ENCODE results near the gene TRAF5. TPM values are rescaled to one million over a fixed set of nuclear protein-coding genes. Genes with fewer than 3 reads are reported as not detected.
A peak's percentile ranks its signal among the peaks of the same experiment; 100 is the strongest.
"Not testable (repeated sequence)": the region's sequence is repeated elsewhere in the genome, so short reads cannot be mapped to it uniquely, and the experiment has no call there.

Gene TRAF5
- total RNA-seq, 1 experiment from 2014 or later: 8.1 TPM

DNA sequence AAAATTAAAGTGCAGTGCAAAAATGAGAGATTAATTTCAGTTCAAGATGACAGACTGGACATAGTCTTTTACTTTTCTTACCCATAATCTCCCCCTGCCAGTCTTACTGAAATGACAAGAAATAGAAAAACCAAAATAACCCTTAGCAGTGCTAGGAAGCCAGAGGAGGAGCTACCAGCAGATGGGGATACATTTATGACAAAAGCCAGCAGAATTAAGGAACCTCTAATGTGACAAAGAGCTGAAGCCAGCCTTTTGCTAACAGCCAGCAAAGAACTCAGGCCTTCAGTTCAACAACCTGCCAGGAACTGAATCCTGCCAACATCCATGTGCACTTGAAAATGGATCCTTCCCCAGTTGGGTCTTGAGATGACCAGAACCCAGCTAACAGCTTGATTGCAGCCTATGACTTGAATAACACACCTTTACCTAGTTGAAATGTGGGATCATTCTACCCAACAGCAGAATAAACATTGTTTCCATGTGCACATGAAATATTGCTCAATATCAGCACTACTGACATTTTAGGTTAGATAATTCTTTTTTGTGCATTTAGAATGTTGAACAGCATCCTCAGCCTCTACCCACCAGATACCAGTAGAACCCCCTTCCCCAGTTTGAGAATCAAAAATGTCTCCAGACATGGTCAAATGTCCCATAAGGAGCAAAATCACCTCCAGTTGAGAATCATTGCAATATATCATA, 7.9 kb upstream of the TRAF5 start:
- no peaks in the 10 kb centered on the region for H4K20me1 ChIP-seq (ENCODE audit: insufficient read depth)
- H2AFZ ChIP-seq: no peak overlapping the region
- no peaks in the 10 kb centered on the region for H3K9me3 ChIP-seq (ENCODE audit: insufficient read depth, low read depth)
- ChIA-PET POLR2A (ENCODE audit: unreplicated experiment) (interaction anchor here (0.5 kb wide), 1 partner anchor 64 kb away, joined by 4 read pairs; no protein-coding TSS in a partner anchor), CTCF (no interaction called here)
- no peak overlapping the region for H3K4me3 ChIP-seq
- H3K4me1 ChIP-seq (replicated peaks; ENCODE audit: insufficient read depth): no peaks in the 10 kb centered on the region
- H3K79me2 ChIP-seq (ENCODE audit: low read depth): no peaks in the 10 kb centered on the region
- intact Hi-C loops (cut with micrococcal nuclease; ENCODE audit: unreplicated experiment): no loop called here
- no peaks in the 10 kb centered on the region for H3K27me3 ChIP-seq (ENCODE audit: insufficient read depth, low read depth)
- H3K9me2 ChIP-seq (ENCODE audit: insufficient read depth): no peaks in the 10 kb centered on the region
- no peak overlapping the region for H3K27ac ChIP-seq
- TF ChIP-seq, protein P1, sequence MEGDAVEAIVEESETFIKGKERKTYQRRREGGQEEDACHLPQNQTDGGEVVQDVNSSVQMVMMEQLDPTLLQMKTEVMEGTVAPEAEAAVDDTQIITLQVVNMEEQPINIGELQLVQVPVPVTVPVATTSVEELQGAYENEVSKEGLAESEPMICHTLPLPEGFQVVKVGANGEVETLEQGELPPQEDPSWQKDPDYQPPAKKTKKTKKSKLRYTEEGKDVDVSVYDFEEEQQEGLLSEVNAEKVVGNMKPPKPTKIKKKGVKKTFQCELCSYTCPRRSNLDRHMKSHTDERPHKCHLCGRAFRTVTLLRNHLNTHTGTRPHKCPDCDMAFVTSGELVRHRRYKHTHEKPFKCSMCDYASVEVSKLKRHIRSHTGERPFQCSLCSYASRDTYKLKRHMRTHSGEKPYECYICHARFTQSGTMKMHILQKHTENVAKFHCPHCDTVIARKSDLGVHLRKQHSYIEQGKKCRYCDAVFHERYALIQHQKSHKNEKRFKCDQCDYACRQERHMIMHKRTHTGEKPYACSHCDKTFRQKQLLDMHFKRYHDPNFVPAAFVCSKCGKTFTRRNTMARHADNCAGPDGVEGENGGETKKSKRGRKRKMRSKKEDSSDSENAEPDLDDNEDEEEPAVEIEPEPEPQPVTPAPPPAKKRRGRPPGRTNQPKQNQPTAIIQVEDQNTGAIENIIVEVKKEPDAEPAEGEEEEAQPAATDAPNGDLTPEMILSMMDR (conservative IDR thresholded peaks at IDR 0.05): no peak
- DNase-seq: no peak
- H3F3A ChIP-seq (ENCODE audit: insufficient read depth, low read depth): peaks cover 15% of the 10 kb centered on the region; the same call in 1 of the 2 replicates
- peaks cover 21% of the 10 kb centered on the region for H3K36me3 ChIP-seq (ENCODE audit: low read depth)
- BruUV-seq (replicated peaks): TSS peak; percentile 13
- no peak overlapping the region for H3K4me2 ChIP-seq

DNA sequence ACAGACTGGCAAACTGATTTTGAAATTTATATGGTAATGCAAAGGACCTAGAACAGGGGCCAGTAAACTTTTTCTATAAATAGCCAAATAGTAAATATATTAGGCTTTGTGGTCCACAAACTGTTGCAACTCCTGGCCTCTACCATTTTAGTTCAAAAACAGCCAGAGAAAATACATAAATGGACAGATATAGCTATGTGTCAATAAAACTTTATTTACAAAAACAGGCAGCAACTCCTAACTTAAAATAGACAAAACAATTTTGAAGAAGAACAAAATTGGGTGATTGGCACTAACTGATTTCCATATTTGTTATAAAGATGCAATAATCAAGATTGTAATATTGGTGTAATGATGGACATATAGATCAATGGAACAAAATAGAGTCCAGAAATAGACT, 6.7 kb upstream of the TRAF5 start:
- peaks cover 9% of the 10 kb centered on the region; the same call in 1 of the 2 replicates for H3K36me3 ChIP-seq (ENCODE audit: low read depth)
- H3K9me2 ChIP-seq (ENCODE audit: insufficient read depth): no peaks in the 10 kb centered on the region
- no peak overlapping the region for H3K27ac ChIP-seq
- CTCF ChIA-PET: no interaction called here
- no peak overlapping the region for H2AFZ ChIP-seq
- no peaks in the 10 kb centered on the region for H3K27me3 ChIP-seq (ENCODE audit: insufficient read depth, low read depth)
- H3K4me2 ChIP-seq: no peak overlapping the region
- H3K4me1 ChIP-seq (replicated peaks; ENCODE audit: insufficient read depth): no peaks in the 10 kb centered on the region
- no peaks in the 10 kb centered on the region for H4K20me1 ChIP-seq (ENCODE audit: insufficient read depth)
- TF ChIP-seq, protein P1 (conservative IDR thresholded peaks at IDR 0.05): no peak
- no peak for TF ChIP-seq EZH2 (IDR thresholded peaks at IDR 0.05; ENCODE audit: low read depth)
- no TSS peak for BruUV-seq (replicated peaks)
- intact Hi-C loops (cut with micrococcal nuclease; ENCODE audit: unreplicated experiment): no loop called here
- POLR2A ChIA-PET (ENCODE audit: unreplicated experiment): no interaction called here
- H3K9me3 ChIP-seq (ENCODE audit: insufficient read depth, low read depth): no peaks in the 10 kb centered on the region
- peaks cover 15% of the 10 kb centered on the region; the same call in 1 of the 2 replicates for H3F3A ChIP-seq (ENCODE audit: insufficient read depth, low read depth)
- H3K79me2 ChIP-seq (ENCODE audit: low read depth): no peaks in the 10 kb centered on the region
- DNase-seq: no peak
- no peak overlapping the region for H3K4me3 ChIP-seq

DNA sequence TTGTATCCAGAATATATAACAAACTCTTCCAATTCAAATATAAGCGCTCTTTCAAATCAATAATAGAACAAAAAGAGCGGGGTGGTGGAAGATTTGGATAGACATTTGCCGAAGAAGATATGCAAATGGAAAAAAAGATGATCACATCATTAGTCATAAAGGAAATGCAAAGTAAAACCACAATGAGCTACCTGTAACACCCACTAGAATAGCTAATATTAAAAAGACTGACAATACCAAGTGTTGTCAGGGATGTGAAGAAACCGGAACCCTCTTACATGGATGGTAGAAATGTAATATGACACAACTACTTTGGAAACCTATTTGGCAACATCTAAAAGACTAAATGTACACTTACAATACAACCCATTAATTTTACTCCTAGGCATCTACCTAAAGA, 5.7 kb upstream of the TRAF5 start:
- H3K27ac ChIP-seq: no peak overlapping the region
- intact Hi-C loops (cut with micrococcal nuclease; ENCODE audit: unreplicated experiment): no loop called here
- no peaks in the 10 kb centered on the region for H3K4me1 ChIP-seq (replicated peaks; ENCODE audit: insufficient read depth)
- H3K9me3 ChIP-seq (ENCODE audit: insufficient read depth, low read depth): no peaks in the 10 kb centered on the region
- TF ChIP-seq EZH2 (IDR thresholded peaks at IDR 0.05; ENCODE audit: low read depth): no peak
- TF ChIP-seq, protein P1 (conservative IDR thresholded peaks at IDR 0.05): no peak
- H4K20me1 ChIP-seq (ENCODE audit: insufficient read depth): no peaks in the 10 kb centered on the region
- H2AFZ ChIP-seq: no peak overlapping the region
- no peaks in the 10 kb centered on the region for H3K27me3 ChIP-seq (ENCODE audit: insufficient read depth, low read depth)
- CTCF ChIA-PET: no interaction called here
- peaks cover 15% of the 10 kb centered on the region; the same call in 1 of the 2 replicates for H3F3A ChIP-seq (ENCODE audit: insufficient read depth, low read depth)
- no peaks in the 10 kb centered on the region for H3K9me2 ChIP-seq (ENCODE audit: insufficient read depth)
- H3K36me3 ChIP-seq (ENCODE audit: low read depth): no peaks in the 10 kb centered on the region
- POLR2A ChIA-PET (ENCODE audit: unreplicated experiment): no interaction called here
- H3K4me3 ChIP-seq: no peak overlapping the region
- DNase-seq: no peak
- no TSS peak for BruUV-seq (replicated peaks)
- H3K4me2 ChIP-seq: no peak overlapping the region
- H3K79me2 ChIP-seq (ENCODE audit: low read depth): no peaks in the 10 kb centered on the region

DNA sequence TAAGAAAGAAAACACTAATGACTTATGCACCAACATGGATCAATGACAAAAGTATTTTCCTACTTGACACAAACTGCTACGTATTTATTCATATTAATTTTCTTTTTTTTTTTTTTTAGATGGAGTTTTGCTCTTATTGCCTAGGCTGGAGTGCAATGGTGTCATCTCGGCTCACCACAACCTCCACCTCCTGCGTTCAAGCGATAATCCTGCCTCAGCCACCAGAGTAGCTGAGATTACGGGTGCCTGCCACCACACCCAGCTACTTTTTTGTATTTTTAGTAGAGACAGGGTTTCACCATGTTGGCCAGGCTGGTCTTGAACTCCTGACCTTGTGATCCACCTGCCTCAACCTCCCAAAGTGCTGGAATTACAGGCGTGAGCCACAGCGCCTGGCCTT, 5.0 kb upstream of the TRAF5 start:
- H3K27me3 ChIP-seq (ENCODE audit: insufficient read depth, low read depth); DNase-seq; H3K4me3 ChIP-seq; H2AFZ ChIP-seq; H3K4me1 ChIP-seq (replicated peaks; ENCODE audit: insufficient read depth); H3K9me2 ChIP-seq (ENCODE audit: insufficient read depth); H3K27ac ChIP-seq; intact Hi-C loops (cut with micrococcal nuclease; ENCODE audit: unreplicated experiment); H3K9me3 ChIP-seq (ENCODE audit: insufficient read depth, low read depth); BruUV-seq (replicated peaks); H3K4me2 ChIP-seq; H4K20me1 ChIP-seq (ENCODE audit: insufficient read depth); POLR2A ChIA-PET (ENCODE audit: unreplicated experiment); H3K36me3 ChIP-seq (ENCODE audit: low read depth); H3K79me2 ChIP-seq (ENCODE audit: low read depth): not testable (repeated sequence)
- peaks cover 15% of the 10 kb centered on the region; the same call in 1 of the 2 replicates for H3F3A ChIP-seq (ENCODE audit: insufficient read depth, low read depth)
- CTCF ChIA-PET: interaction anchor here (0.7 kb wide), 1 partner anchor 376 kb away, joined by 3 read pairs; no protein-coding TSS in a partner anchor
